ENCODE measurements around the gene STXBP4.

Gene STXBP4

GRCh38 chr17:55159251-55159650 is 190.7 kb downstream of the STXBP4 start:
- no peak for DNase-seq (ENCODE audit: low read depth)
- no peak overlapping the region for H3K4me3 ChIP-seq (ENCODE audit: low read depth, low read length)

GRCh38 chr17:55160501-55160900 is 191.9 kb downstream of the STXBP4 start:
- DNase-seq (ENCODE audit: low read depth): no peak

GRCh38 chr17:55161935-55162555 is 193.5 kb downstream of the STXBP4 start:
- peak; percentile 83 for DNase-seq (ENCODE audit: low read depth)
- no peak overlapping the region for H3K4me3 ChIP-seq (ENCODE audit: low read depth, low read length)

More at GRCh38 chr17:55160501-55160900, 191.9 kb downstream of the STXBP4 start:
- no peak overlapping the region for H3K4me3 ChIP-seq (ENCODE audit: low read depth, low read length)

GRCh38 chr17:55162556-55162946 is 194.0 kb downstream of the STXBP4 start:
- no peak overlapping the region for H3K4me3 ChIP-seq (ENCODE audit: low read depth, low read length)
- DNase-seq (ENCODE audit: low read depth): no peak

- DNase-seq (ENCODE audit: low read depth): no peak
- no peak overlapping the region for H3K4me3 ChIP-seq (ENCODE audit: low read depth, low read length)
Measured at GRCh38 chr17:55163408-55163807, 194.8 kb downstream of the STXBP4 start.

- DNase-seq (ENCODE audit: low read depth): no peak
- no peak overlapping the region for H3K4me3 ChIP-seq (ENCODE audit: low read depth, low read length)
Measured at GRCh38 chr17:55166506-55166905, 197.9 kb downstream of the STXBP4 start.

GRCh38 chr17:55167024-55167725 is 198.6 kb downstream of the STXBP4 start:
- no peak for DNase-seq (ENCODE audit: low read depth)
- H3K4me3 ChIP-seq (ENCODE audit: low read depth, low read length): no peak overlapping the region

GRCh38 chr17:55168958-55169687 is 200.6 kb downstream of the STXBP4 start:
- DNase-seq (ENCODE audit: low read depth): no peak

GRCh38 chr17:55171634-55172328 is 203.2 kb downstream of the STXBP4 start:
- no peak for DNase-seq (ENCODE audit: low read depth)
- no peak overlapping the region for H3K4me3 ChIP-seq (ENCODE audit: low read depth, low read length)

More at GRCh38 chr17:55168958-55169687, 200.6 kb downstream of the STXBP4 start:
- H3K4me3 ChIP-seq (ENCODE audit: low read depth, low read length): no peak overlapping the region

GRCh38 chr17:55172612-55173011 is 204.0 kb downstream of the STXBP4 start:
- H3K4me3 ChIP-seq (ENCODE audit: low read depth, low read length): no peak overlapping the region
- no peak for DNase-seq (ENCODE audit: low read depth)

GRCh38 chr17:55174133-55174532 is 205.6 kb downstream of the STXBP4 start:
- H3K4me3 ChIP-seq (ENCODE audit: low read depth, low read length): no peak overlapping the region

GRCh38 chr17:55175788-55176427 is 207.3 kb downstream of the STXBP4 start:
- no peak overlapping the region for H3K4me3 ChIP-seq (ENCODE audit: low read depth, low read length)
- no peak for DNase-seq (ENCODE audit: low read depth)

More at GRCh38 chr17:55174133-55174532, 205.6 kb downstream of the STXBP4 start:
- no peak for DNase-seq (ENCODE audit: low read depth)

- H3K4me3 ChIP-seq (ENCODE audit: low read depth, low read length): no peak overlapping the region
- no peak for DNase-seq (ENCODE audit: low read depth)
Measured at GRCh38 chr17:55177159-55177854, 208.7 kb downstream of the STXBP4 start.

GRCh38 chr17:55177855-55178217 is 209.3 kb downstream of the STXBP4 start:
- no peak overlapping the region for H3K4me3 ChIP-seq (ENCODE audit: low read depth, low read length)
- DNase-seq (ENCODE audit: low read depth): no peak

- DNase-seq (ENCODE audit: low read depth): no peak
- H3K4me3 ChIP-seq (ENCODE audit: low read depth, low read length): no peak overlapping the region
Measured at GRCh38 chr17:55186937-55187770, 218.6 kb downstream of the STXBP4 start.

GRCh38 chr17:55190748-55191147 is 222.2 kb downstream of the STXBP4 start:
- H3K4me3 ChIP-seq (ENCODE audit: low read depth, low read length): no peak overlapping the region
- DNase-seq (ENCODE audit: low read depth): no peak

GRCh38 chr17:55198690-55199370 is 230.3 kb downstream of the STXBP4 start:
- DNase-seq (ENCODE audit: low read depth): no peak
- H3K4me3 ChIP-seq (ENCODE audit: low read depth, low read length): no peak overlapping the region

GRCh38 chr17:55200904-55201303 is 232.3 kb downstream of the STXBP4 start:
- H3K4me3 ChIP-seq (ENCODE audit: low read depth, low read length): no peak overlapping the region
- DNase-seq (ENCODE audit: low read depth): no peak
